ENCODE data around the gene LRFN2. TPM values are rescaled to one million over a fixed set of nuclear protein-coding genes. Genes with fewer than 3 reads are reported as not detected.

Gene LRFN2
- polyA plus RNA-seq, 3 donors = not detected

GRCh38 chr6:40489798-40490197, 97.4 kb downstream of the LRFN2 start:
- Histone ChIP-seq H3K27ac (ENCODE audit: low read depth in 1 of 2, low read length in 2 of 2) (no peak overlapping the region), H3K4me1 (ENCODE audit: control insufficient read depth in 1 of 2, insufficient read depth in 2 of 2, low read length in 2 of 2) (no peaks in the 10 kb centered on the region), H3K9me3 (replicated peaks in 1 of 2; ENCODE audit: control insufficient read depth in 1 of 2, insufficient read depth in 1 of 2, low read length in 2 of 2) (no peaks in the 10 kb centered on the region), H3K9ac (ENCODE audit: insufficient read depth, low read length, poor library complexity, severe bottlenecking) (no peak overlapping the region), H3K36me3 (replicated peaks in 1 of 2; ENCODE audit: control insufficient read depth in 1 of 2, insufficient read depth in 2 of 2, low read length in 2 of 2) (no peaks in the 10 kb centered on the region), H3K4me3 (replicated peaks in 1 of 3; ENCODE audit: low read depth in 2 of 3, low read length in 3 of 3) (no peak overlapping the region), H3K27me3 (ENCODE audit: control insufficient read depth in 2 of 2, insufficient read depth in 2 of 2, low read length in 2 of 2) (peaks cover 0 to 2% of the 10 kb centered on the region in 2 donors), H2AFZ (ENCODE audit: insufficient read depth, low read depth, low read length, poor library complexity, severe bottlenecking) (no peak overlapping the region), H3K79me2 (ENCODE audit: insufficient read depth, low read length) (no peaks in the 10 kb centered on the region), H4K20me1 (ENCODE audit: insufficient read depth, low read length) (no peaks in the 10 kb centered on the region), H3K4me2 (replicated peaks; ENCODE audit: extremely low read depth, low read length, poor library complexity, severe bottlenecking) (no peak overlapping the region)
- H3K36me3 Mint-ChIP-seq = no peaks in the 10 kb centered on the region
- intact Hi-C loops (cut with micrococcal nuclease) = no loop called here
- no peak for TF ChIP-seq CTCF (IDR thresholded peaks at IDR 0.05)
- no peak for DNase-seq
- no peak overlapping the region for H3K27ac Mint-ChIP-seq
- H3K4me1 Mint-ChIP-seq = no peaks in the 10 kb centered on the region
- 95% methylated on average over 6 of the region's 9 CpGs for WGBS (ENCODE audit: insufficient coverage)
- H3K9me3 Mint-ChIP-seq = peaks cover 0 to 2% (median 0%) of the 10 kb centered on the region in 7 donors
- H3K27me3 Mint-ChIP-seq (ENCODE audit: low read depth in 3 of 3) = peaks cover 9 to 18% (median 15%) of the 10 kb centered on the region in 3 donors
- H3K4me3 Mint-ChIP-seq = no peak overlapping the region

- H3K36me3 Mint-ChIP-seq = no peaks in the 10 kb centered on the region
- H3K27me3 Mint-ChIP-seq (ENCODE audit: low read depth in 3 of 3) = peaks cover 10 to 21% (median 10%) of the 10 kb centered on the region in 3 donors
- Histone ChIP-seq H3K9ac (ENCODE audit: insufficient read depth, low read length, poor library complexity, severe bottlenecking) (no peak overlapping the region), H3K27ac (ENCODE audit: low read depth in 1 of 2, low read length in 2 of 2) (no peak overlapping the region), H3K27me3 (ENCODE audit: control insufficient read depth in 2 of 2, insufficient read depth in 2 of 2, low read length in 2 of 2) (peaks cover 0 to 2% of the 10 kb centered on the region in 2 donors), H4K20me1 (ENCODE audit: insufficient read depth, low read length) (no peaks in the 10 kb centered on the region), H3K4me2 (replicated peaks; ENCODE audit: extremely low read depth, low read length, poor library complexity, severe bottlenecking) (no peak overlapping the region), H3K4me3 (replicated peaks in 1 of 3; ENCODE audit: low read depth in 2 of 3, low read length in 3 of 3) (no peak overlapping the region), H2AFZ (ENCODE audit: insufficient read depth, low read depth, low read length, poor library complexity, severe bottlenecking) (no peak overlapping the region), H3K9me3 (replicated peaks in 1 of 2; ENCODE audit: control insufficient read depth in 1 of 2, insufficient read depth in 1 of 2, low read length in 2 of 2) (no peaks in the 10 kb centered on the region), H3K79me2 (ENCODE audit: insufficient read depth, low read length) (no peaks in the 10 kb centered on the region), H3K4me1 (ENCODE audit: control insufficient read depth in 1 of 2, insufficient read depth in 2 of 2, low read length in 2 of 2) (no peaks in the 10 kb centered on the region), H3K36me3 (replicated peaks in 1 of 2; ENCODE audit: control insufficient read depth in 1 of 2, insufficient read depth in 2 of 2, low read length in 2 of 2) (no peaks in the 10 kb centered on the region)
- no peaks in the 10 kb centered on the region for H3K4me1 Mint-ChIP-seq
- WGBS (ENCODE audit: insufficient coverage) = 76% methylated on average over 4 of the region's 4 CpGs
- DNase-seq = no peak
- H3K27ac Mint-ChIP-seq = no peak overlapping the region
- no peak for TF ChIP-seq CTCF (IDR thresholded peaks at IDR 0.05)
- H3K9me3 Mint-ChIP-seq = peaks cover 0 to 2% (median 0%) of the 10 kb centered on the region in 7 donors
- no peak overlapping the region for H3K4me3 Mint-ChIP-seq
- intact Hi-C loops (cut with micrococcal nuclease) = no loop called here
Observed at GRCh38 chr6:40486576-40486975, 100.6 kb downstream of the LRFN2 start.

Data from CD14-positive monocyte (primary cell).